ENCODE data around the gene ZPBP2. TPM values are rescaled to one million over a fixed set of nuclear protein-coding genes. Genes with fewer than 3 reads are reported as not detected.
"Not testable (repeated sequence)": the region's sequence is repeated elsewhere in the genome, so short reads cannot be mapped to it uniquely, and the experiment has no call there.

The ZPBP2 gene
- total RNA-seq, 1 experiment from 2014 or later = not detected

DNA sequence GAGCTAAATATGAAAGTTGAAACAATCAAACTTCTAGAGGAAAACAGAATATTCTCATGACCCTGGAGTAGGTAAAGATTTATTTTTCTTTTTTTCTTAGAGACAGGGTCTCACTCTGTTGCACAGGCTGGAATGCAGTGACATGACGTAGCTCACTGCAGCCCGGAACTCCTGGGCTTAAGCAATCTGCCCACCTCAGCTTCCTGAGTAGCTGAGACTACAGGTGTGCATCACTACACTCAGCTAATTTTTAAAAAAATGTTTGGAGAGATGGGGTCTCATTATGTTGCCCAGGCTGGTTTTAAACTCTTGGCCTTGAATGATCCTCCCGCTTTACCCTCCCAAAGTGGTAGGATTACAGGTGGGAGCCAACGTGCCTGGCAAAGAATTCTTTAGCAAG lies 19.4 kb upstream of the ZPBP2 start:
- Histone ChIP-seq H3K27me3 (ENCODE audit: insufficient read depth, low read length) (peaks cover 36% of the 10 kb centered on the region), H3K9ac (ENCODE audit: low read length) (no peak overlapping the region), H3K4me1 (ENCODE audit: control insufficient read depth in 1 of 2, insufficient read depth in 2 of 2, low read length in 2 of 2) (no peaks in the 10 kb centered on the region), H3K4me3 (replicated peaks in 1 of 2; ENCODE audit: low read depth in 1 of 2, low read length in 2 of 2) (no peak overlapping the region), H3K79me2 (ENCODE audit: insufficient read depth, low read length) (no peaks in the 10 kb centered on the region), H2AFZ (ENCODE audit: low read depth, low read length, poor library complexity, severe bottlenecking) (no peak overlapping the region), H3K9me2 (ENCODE audit: insufficient read depth) (no peaks in the 10 kb centered on the region), H3K4me2 (ENCODE audit: low read length) (no peak overlapping the region), H3K27ac (ENCODE audit: low read depth, low read length) (no peak overlapping the region), H3K9me3 (ENCODE audit: control insufficient read depth in 1 of 2, insufficient read depth in 1 of 2, low read depth in 1 of 2, low read length in 2 of 2) (no peaks in the 10 kb centered on the region), H4K20me1 (ENCODE audit: insufficient read depth) (no peaks in the 10 kb centered on the region), H3K36me3 (ENCODE audit: control insufficient read depth in 1 of 2, insufficient read depth in 2 of 2, low read length in 2 of 2) (no peaks in the 10 kb centered on the region)
- intact Hi-C loops (cut with micrococcal nuclease) = no loop called here
- ChIA-PET RAD21 (ENCODE audit: low non-redundant PET in 1 of 2, low total read pairs in 2 of 2, uncharacterized antibody in 2 of 2, unreplicated experiment in 2 of 2) (no interaction called here), POLR2A (no interaction called here), CTCF (no interaction called here)
- ATAC-seq (no peak), DNase-seq (ENCODE audit: low read depth, low spot score) (no peak)
- no peak for TF ChIP-seq CEBPB (IDR thresholded peaks at IDR 0.05; ENCODE audit: low read depth)
- TF ChIP-seq ATF3 (IDR thresholded peaks at IDR 0.05) = no peak
- no peak for TF ChIP-seq JUND (IDR thresholded peaks at IDR 0.05)
- TF ChIP-seq, protein P1, sequence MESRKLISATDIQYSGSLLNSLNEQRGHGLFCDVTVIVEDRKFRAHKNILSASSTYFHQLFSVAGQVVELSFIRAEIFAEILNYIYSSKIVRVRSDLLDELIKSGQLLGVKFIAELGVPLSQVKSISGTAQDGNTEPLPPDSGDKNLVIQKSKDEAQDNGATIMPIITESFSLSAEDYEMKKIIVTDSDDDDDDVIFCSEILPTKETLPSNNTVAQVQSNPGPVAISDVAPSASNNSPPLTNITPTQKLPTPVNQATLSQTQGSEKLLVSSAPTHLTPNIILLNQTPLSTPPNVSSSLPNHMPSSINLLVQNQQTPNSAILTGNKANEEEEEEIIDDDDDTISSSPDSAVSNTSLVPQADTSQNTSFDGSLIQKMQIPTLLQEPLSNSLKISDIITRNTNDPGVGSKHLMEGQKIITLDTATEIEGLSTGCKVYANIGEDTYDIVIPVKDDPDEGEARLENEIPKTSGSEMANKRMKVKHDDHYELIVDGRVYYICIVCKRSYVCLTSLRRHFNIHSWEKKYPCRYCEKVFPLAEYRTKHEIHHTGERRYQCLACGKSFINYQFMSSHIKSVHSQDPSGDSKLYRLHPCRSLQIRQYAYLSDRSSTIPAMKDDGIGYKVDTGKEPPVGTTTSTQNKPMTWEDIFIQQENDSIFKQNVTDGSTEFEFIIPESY (IDR thresholded peaks at IDR 0.05; ENCODE audit: extremely low read depth, insufficient replicate concordance, low read length) = no peak
- TF ChIP-seq ZFX (IDR thresholded peaks at IDR 0.05) = no peak
- no peak for TF ChIP-seq POLR2AphosphoS5 (IDR thresholded peaks at IDR 0.05; ENCODE audit: low read depth, low read length)
- TF ChIP-seq ZNF274 (IDR thresholded peaks at IDR 0.05; ENCODE audit: low read depth, low read length) = no peak
- no peak for TF ChIP-seq RAD21 (IDR thresholded peaks at IDR 0.05; ENCODE audit: low read depth)
- TF ChIP-seq YY1 (IDR thresholded peaks at IDR 0.05; ENCODE audit: extremely low read depth, insufficient replicate concordance, low read depth, low read length) = no peak
- TF ChIP-seq, protein P2, sequence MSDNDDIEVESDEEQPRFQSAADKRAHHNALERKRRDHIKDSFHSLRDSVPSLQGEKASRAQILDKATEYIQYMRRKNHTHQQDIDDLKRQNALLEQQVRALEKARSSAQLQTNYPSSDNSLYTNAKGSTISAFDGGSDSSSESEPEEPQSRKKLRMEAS (IDR thresholded peaks at IDR 0.05) = no peak
- no peak for TF ChIP-seq POLR2A (IDR thresholded peaks at IDR 0.05; ENCODE audit: borderline replicate concordance, extremely low read depth, insufficient read depth, insufficient read length)
- no TSS peak for BruUV-seq (replicated peaks)

DNA sequence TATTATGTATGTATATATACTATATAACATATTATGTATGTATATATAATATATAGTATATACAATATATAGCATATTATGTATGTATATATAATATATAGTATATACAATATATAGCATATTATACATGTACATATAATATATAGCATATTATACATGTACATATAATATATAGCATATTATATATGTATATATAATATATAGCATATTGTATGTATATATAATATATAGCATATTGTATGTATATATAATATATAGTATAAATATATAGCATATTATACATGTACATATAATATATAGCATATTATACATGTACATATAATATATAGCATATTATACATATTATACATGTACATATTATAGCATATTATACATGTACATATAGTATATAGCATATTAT lies 17.8 kb upstream of the ZPBP2 start:
- ATAC-seq; H3K4me2 ChIP-seq (ENCODE audit: low read length); H3K4me1 ChIP-seq (ENCODE audit: control insufficient read depth in 1 of 2, insufficient read depth in 2 of 2, low read length in 2 of 2); intact Hi-C loops (cut with micrococcal nuclease); H3K9me2 ChIP-seq (ENCODE audit: insufficient read depth); H3K79me2 ChIP-seq (ENCODE audit: insufficient read depth, low read length); H3K4me3 ChIP-seq (replicated peaks in 1 of 2; ENCODE audit: low read depth in 1 of 2, low read length in 2 of 2); RAD21 ChIA-PET (ENCODE audit: low non-redundant PET in 1 of 2, low total read pairs in 2 of 2, uncharacterized antibody in 2 of 2, unreplicated experiment in 2 of 2); H2AFZ ChIP-seq (ENCODE audit: low read depth, low read length, poor library complexity, severe bottlenecking); CTCF ChIA-PET; POLR2A ChIA-PET; H4K20me1 ChIP-seq (ENCODE audit: insufficient read depth); H3K9ac ChIP-seq (ENCODE audit: low read length); DNase-seq (ENCODE audit: low read depth, low spot score); H3K36me3 ChIP-seq (ENCODE audit: control insufficient read depth in 1 of 2, insufficient read depth in 2 of 2, low read length in 2 of 2); H3K27ac ChIP-seq (ENCODE audit: low read depth, low read length); H3K9me3 ChIP-seq (ENCODE audit: control insufficient read depth in 1 of 2, insufficient read depth in 1 of 2, low read depth in 1 of 2, low read length in 2 of 2); BruUV-seq (replicated peaks): not testable (repeated sequence)
- peaks cover 34% of the 10 kb centered on the region for H3K27me3 ChIP-seq (ENCODE audit: insufficient read depth, low read length)

Measured in HCT116 (cell line).